DLD1 (cell line): ENCODE data around the gene FCHO1.

ENCODE experiments used
- in situ Hi-C: cut with HindIII; loops from 2 replicates; pipeline ENCODE4 v1.10.0; 2017; ENCODE audit warnings: low sequenced_read_pairs

FCHO1 gene, protein sequence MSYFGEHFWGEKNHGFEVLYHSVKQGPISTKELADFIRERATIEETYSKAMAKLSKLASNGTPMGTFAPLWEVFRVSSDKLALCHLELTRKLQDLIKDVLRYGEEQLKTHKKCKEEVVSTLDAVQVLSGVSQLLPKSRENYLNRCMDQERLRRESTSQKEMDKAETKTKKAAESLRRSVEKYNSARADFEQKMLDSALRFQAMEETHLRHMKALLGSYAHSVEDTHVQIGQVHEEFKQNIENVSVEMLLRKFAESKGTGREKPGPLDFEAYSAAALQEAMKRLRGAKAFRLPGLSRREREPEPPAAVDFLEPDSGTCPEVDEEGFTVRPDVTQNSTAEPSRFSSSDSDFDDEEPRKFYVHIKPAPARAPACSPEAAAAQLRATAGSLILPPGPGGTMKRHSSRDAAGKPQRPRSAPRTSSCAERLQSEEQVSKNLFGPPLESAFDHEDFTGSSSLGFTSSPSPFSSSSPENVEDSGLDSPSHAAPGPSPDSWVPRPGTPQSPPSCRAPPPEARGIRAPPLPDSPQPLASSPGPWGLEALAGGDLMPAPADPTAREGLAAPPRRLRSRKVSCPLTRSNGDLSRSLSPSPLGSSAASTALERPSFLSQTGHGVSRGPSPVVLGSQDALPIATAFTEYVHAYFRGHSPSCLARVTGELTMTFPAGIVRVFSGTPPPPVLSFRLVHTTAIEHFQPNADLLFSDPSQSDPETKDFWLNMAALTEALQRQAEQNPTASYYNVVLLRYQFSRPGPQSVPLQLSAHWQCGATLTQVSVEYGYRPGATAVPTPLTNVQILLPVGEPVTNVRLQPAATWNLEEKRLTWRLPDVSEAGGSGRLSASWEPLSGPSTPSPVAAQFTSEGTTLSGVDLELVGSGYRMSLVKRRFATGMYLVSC

GRCh38 chr19:17751103-17751911, at the start of gene FCHO1:
TSS of gene FCHO1 (plus strand) at chr19:17751477. CDS start at chr19:17755165, 3,688 bp downstream.
- in situ Hi-C loops, result no loop called here

DNA sequence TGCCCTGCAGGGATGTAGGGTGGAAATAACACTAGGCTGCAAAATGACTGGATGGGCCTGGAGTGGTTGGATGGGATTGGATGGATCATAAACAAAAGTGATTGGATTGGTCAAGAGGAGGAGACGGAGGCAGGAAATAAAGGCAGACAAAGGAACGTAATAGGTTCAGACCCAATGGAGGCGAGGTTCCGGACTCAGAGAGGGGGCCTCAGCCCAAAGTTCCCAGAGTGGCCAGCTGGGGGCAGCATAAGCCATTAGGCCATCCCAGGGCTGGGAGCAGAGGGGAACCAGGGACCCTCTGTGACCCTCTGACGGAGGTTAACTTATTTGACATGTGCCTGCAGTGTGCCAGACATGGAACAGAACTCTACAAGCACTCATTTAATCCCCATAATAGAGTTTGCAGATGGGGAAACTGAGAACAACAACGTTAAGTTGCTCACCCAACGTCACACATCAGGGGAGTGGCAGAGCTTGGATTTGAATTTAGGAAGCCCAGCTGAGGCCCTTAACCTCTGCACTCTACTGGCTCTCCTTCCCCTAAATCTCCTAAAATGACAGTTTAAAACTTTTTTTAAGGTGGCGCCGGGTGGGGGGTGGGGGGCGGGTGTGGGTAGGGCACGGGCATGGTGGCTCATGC, 47.3 kb upstream of the FCHO1 start:
- in situ Hi-C loops, result no loop called here

DNA sequence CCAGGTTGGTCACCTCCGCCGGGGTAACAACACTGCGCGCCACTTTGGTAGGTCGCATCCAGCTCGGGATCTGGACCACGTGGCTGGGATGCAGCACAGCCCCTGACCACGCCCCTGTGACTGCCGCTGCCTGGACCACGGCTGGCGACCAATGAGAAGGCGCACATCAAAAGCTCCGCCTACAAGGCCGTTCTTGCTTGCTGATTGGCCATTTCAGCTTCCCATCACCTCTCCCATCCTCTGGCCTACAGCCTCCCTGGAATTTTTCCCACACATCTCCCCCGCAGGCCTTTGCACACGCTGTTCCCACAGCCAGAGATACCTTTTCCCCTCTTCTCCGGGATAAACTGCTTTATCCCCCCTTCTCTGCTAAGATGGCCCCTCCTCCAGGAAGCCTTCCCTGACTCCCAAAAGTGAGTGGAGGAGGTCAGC, 44.5 kb upstream of the FCHO1 start:
- in situ Hi-C loops, result no loop called here

- in situ Hi-C loops, result no loop called here
These were observed 39.4 kb upstream of the FCHO1 start for GRCh38 chr19:17711851-17712250.

GRCh38 chr19:17716309-17716929, 34.9 kb upstream of the FCHO1 start:
- in situ Hi-C loops, result no loop called here

- in situ Hi-C loops, result no loop called here
These were observed 32.7 kb upstream of the FCHO1 start for GRCh38 chr19:17718550-17718946.

DNA sequence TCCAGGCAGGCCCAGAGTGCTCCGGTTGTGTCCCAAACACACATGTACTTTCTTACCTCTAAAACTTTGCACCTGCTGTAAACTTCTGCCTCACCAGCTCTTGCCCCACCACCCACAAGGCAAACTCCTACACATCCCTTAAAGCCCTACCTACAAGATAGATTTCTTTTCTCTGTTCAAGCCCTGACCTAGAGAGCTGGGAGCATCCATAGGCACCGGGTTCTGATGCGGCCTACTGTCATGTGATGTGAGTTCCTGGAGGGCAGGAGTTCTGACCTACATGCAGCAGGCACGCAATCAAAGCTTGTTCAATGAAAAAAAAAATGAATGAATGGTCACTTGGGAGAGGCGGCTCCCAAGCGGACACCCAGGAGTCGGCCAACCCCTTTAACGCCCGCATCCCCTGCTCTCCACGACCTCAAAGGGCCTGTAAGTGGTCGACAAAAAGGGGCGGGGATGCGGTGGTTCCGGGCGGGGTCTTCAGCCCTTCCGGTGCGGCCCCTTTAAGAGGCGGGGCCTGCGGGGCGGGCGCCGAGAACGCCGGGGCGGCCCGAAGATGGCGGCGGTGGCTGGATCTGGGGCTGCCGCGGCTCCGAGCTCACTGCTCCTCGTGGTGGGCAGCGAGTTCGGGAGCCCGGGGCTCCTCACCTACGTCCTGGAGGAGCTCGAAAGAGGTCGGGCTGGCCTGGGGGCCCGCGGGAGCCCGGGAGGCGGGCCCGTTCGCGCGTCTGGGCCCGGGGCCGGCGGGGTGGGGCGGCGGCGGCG, 32.1 kb upstream of the FCHO1 start, which contains the start of gene MAP1S:
Gene MAP1S (plus strand): TSS at position 534 of the 765 bp plus-strand sequence. CDS start 23 bp downstream, at position 557.
- in situ Hi-C loops, result no loop called here

- in situ Hi-C loops, result no loop called here
These were observed 31.4 kb upstream of the FCHO1 start for GRCh38 chr19:17719730-17720400.

DNA sequence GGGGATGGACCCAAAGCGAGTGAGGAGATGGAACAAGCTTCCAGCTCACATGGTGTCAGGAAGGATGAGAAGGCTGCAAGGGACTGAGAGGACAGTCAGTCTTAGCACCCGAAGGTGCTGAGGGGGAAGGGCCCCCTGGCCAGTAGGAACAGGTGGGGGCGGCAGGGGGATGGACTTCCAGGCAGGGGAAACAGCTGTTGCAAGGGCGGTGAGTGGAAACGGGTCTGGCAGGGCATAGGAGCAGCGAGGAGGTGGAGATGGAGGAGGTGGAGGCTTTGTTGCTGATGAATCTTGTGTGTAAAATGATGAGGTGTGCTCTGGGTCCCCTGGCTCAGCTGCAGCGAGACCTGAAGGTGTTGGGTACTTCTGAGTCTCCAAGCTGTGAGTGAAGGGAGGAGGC, 30.8 kb upstream of the FCHO1 start:
- in situ Hi-C loops, result no loop called here

DNA sequence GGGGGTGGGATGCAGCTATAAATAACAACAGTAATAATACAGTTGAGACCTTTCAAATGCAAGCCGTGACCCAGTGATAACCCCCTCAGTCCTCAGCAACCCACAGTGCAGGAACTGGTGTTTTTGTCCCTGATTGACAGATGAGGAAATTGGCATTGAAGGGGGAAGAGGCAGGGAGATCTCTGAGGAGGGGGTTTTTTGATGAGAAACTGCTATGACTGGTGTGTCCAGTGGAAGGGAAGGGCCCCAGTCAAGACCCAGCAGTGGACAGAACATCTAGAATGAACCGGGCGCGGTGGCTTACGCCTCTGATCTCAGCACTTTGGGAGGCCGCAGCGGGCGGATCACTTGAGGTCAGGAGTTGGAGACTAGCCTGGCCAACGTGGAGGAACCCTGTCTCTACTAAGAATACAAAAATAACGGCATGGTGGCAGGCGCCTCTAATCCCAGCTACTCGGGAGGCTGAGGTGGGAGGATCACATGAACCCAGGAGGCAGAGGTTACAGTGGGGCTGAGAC, 30.1 kb upstream of the FCHO1 start:
- in situ Hi-C loops, result no loop called here

DNA sequence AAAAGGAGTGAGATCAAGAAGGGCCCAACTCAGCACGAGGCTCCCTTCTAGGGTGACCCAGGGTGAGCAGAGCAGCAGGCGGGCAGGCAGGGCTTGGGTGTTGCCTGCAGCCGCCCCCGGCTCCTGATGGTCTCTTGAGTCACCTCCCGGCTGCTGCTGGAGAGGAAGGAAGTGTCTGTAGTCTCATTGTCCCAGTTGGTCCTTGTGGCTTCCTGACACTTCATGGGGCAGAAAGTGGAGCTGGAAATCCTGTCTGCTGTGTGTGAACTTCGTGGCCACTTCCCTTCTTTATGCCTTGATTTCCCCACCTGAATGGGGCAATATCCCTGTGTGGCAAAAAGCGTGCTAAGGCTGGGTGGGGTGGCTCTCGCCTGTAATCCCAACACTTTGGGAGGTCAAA, 29.5 kb upstream of the FCHO1 start:
- in situ Hi-C loops, result no loop called here

DNA sequence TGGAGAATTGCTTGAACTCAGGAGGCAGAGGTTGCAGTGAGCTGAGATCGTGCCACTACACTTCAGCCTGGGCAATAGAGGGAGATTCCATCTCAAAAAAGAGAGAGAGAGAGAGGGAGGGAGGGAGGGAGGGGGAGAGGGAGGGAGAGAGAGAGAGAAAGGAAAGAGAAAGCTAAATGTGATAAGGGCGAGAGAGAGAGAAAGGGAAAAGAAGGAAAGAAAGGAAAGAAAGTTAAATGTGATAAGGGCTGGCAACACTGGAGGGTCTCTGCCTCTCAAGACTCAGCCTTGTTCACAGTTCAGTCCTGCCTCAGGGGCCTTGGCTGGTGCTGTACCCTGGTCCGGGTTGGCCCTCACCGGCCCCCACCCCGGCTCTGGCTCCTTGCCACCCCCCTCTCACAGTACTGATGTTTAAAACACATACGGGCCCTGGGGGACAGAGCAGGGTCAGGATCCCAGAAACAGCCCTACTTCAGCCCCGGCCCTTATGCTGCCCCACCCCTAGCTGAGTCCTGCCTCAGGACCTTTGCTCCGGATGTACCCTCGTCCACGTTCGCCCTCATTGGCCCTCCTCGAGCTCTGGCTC, 28.5 kb upstream of the FCHO1 start:
- in situ Hi-C loops, result no loop called here

GRCh38 chr19:17724655-17725054, 26.6 kb upstream of the FCHO1 start:
- in situ Hi-C loops, result no loop called here

GRCh38 chr19:17725422-17726078, 25.7 kb upstream of the FCHO1 start:
- in situ Hi-C loops, result no loop called here

- in situ Hi-C loops, result no loop called here
These were observed 25.0 kb upstream of the FCHO1 start for GRCh38 chr19:17726136-17726741.

DNA sequence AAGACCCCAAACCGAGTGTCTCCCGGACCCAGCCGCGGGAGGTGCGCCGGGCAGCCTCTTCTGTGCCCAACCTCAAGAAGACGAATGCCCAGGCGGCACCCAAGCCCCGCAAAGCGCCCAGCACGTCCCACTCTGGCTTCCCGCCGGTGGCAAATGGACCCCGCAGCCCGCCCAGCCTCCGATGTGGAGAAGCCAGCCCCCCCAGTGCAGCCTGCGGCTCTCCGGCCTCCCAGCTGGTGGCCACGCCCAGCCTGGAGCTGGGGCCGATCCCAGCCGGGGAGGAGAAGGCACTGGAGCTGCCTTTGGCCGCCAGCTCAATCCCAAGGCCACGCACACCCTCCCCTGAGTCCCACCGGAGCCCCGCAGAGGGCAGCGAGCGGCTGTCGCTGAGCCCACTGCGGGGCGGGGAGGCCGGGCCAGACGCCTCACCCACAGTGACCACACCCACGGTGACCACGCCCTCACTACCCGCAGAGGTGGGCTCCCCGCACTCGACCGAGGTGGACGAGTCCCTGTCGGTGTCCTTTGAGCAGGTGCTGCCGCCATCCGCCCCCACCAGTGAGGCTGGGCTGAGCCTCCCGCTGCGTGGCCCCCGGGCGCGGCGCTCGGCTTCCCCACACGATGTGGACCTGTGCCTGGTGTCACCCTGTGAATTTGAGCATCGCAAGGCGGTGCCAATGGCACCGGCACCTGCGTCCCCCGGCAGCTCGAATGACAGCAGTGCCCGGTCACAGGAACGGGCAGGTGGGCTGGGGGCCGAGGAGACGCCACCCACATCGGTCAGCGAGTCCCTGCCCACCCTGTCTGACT, 24.1 kb upstream of the FCHO1 start:
- in situ Hi-C loops, result no loop called here
